ENCODE data around the gene ABCB8. TPM values are rescaled to one million over a fixed set of nuclear protein-coding genes. Genes with fewer than 3 reads are reported as not detected.

ABCB8 gene
- polyA plus RNA-seq, 3 donors = 21.8 to 37.3 (median 29.9) TPM

GRCh38 chr7:151069841-151070573 lies 41.8 kb downstream of the ABCB8 start:
- DNase-seq = no peak

- DNase-seq = no peak
These were observed 42.3 kb downstream of the ABCB8 start for GRCh38 chr7:151070574-151070960.

- no peak for DNase-seq
These were observed 43.0 kb downstream of the ABCB8 start for GRCh38 chr7:151071032-151071866.

GRCh38 chr7:151073990-151074389 lies 45.7 kb downstream of the ABCB8 start:
- no peak for DNase-seq

- DNase-seq = no peak
These were observed 46.8 kb downstream of the ABCB8 start for GRCh38 chr7:151074817-151075661.

GRCh38 chr7:151075662-151075971 lies 47.4 kb downstream of the ABCB8 start:
- no peak for DNase-seq

- DNase-seq = no peak
These were observed 47.8 kb downstream of the ABCB8 start for GRCh38 chr7:151075978-151076426.

- no peak for DNase-seq
These were observed 48.8 kb downstream of the ABCB8 start for GRCh38 chr7:151076863-151077704.

GRCh38 chr7:151077705-151078232 lies 49.5 kb downstream of the ABCB8 start:
- DNase-seq = no peak

- no peak for DNase-seq
These were observed 50.2 kb downstream of the ABCB8 start for GRCh38 chr7:151078233-151079040.

GRCh38 chr7:151079199-151079910 lies 51.1 kb downstream of the ABCB8 start:
- no peak for DNase-seq

GRCh38 chr7:151080067-151080521 lies 51.8 kb downstream of the ABCB8 start:
- no peak for DNase-seq

- DNase-seq = peak; percentile 92
These were observed 52.4 kb downstream of the ABCB8 start, which contains the start of gene FASTK for GRCh38 chr7:151080522-151081169. Gene FASTK (minus strand): TSS chr7:151080809. CDS start chr7:151080766, 43 bp downstream.

- DNase-seq = no peak
These were observed 53.2 kb downstream of the ABCB8 start for GRCh38 chr7:151081170-151082101.

- no peak for DNase-seq
These were observed 54.2 kb downstream of the ABCB8 start for GRCh38 chr7:151082141-151083070.

GRCh38 chr7:151083071-151083823 lies 55.0 kb downstream of the ABCB8 start, which contains the start of gene TMUB1:
Gene TMUB1 (minus strand): TSS chr7:151083493. CDS start chr7:151082563, 930 bp downstream.
- no peak for DNase-seq
